GM21529 (cell line): ENCODE data around the gene COL20A1.

Experiments
- ATAC-seq: cut with Tn5 transposase; IDR thresholded peaks from one replicate; pipeline ENCODE4 v1.9.1; 2021; ENCODE audit not compliant: unreplicated experiment

Gene COL20A1

DNA sequence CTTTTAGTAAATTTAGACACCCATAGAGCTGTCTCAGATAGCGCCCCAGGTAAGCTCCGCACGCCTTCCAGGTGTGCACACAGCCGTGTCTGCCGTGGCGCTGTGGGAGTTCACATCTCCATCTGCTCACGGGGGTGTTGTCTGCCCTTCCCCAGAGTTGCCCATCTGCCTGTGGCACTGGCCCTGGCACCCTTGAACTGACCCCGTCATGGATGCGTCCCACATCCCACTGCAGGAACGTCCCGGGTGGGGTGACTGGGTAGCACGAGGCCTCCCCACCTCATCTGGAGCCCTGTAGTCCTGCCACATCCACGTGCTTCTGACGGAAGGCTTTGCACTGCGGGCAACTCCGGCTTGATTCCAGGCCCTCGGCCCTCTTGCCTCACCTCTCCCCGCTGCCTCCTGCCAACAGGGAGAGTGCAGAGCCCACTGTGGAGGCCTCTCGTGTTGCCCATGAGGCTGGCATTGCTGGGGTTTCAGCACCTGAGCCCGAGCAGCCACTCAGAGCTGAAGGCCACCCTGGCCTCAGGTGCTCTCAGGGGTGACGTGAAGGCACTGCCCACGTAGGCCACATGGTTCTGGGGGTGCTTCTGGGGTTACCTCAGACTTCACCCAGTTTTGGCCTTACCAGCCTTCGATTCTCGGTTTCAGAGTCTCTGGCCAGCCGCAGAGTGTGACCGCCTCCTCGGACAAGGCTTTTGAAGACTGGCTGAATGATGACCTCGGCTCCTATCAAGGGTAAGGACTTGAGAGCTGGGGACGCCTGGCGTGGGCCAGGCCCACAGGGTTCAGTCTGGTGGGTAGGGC lies 15.3 kb upstream of the COL20A1 start:
- ATAC-seq, result no peak

- no peak for ATAC-seq
Observed at GRCh38 chr20:63278661-63279060, 14.3 kb upstream of the COL20A1 start.

DNA sequence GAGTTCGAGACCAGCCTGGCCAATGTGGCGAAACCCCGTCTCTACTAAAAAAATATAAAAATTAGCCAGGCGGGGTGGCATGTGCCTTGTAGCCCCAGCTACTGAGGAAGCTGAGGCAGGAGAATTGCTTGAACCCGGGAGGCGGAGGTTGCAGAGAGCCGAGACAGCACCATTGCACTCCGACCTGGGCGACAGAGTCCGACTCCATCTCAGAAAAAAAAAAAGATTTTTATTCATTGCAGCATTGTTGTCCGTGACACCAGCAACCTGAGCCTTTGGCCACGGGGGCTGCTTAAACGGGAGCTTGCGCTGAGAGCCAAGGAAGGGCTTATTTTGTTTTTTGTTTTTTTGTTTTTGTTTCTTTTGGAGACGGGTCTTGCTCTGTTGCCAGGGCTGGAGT lies 13.1 kb upstream of the COL20A1 start:
- ATAC-seq, result no peak

DNA sequence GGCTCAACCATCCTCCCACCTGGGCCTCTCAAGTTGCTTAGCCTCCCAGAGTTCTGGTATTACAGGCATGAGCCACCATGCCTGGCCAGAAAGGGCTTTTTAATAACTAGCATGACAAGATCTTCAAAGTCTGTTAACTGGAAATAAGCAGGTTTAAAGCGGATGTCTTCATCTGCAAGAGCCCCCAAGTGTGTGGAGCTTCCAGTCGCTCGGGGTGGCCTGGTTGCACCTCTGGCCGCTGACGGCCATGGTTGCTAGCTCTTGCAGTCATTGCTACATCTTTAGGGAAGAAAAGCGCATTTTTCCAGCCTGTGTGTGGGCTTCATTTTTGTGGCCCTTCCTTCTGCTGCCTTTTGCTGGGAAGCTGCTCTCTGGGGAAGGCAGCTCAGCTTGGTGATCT lies 12.6 kb upstream of the COL20A1 start:
- no peak for ATAC-seq

- ATAC-seq, result no peak
Observed at GRCh38 chr20:63280929-63281545, 11.9 kb upstream of the COL20A1 start.

DNA sequence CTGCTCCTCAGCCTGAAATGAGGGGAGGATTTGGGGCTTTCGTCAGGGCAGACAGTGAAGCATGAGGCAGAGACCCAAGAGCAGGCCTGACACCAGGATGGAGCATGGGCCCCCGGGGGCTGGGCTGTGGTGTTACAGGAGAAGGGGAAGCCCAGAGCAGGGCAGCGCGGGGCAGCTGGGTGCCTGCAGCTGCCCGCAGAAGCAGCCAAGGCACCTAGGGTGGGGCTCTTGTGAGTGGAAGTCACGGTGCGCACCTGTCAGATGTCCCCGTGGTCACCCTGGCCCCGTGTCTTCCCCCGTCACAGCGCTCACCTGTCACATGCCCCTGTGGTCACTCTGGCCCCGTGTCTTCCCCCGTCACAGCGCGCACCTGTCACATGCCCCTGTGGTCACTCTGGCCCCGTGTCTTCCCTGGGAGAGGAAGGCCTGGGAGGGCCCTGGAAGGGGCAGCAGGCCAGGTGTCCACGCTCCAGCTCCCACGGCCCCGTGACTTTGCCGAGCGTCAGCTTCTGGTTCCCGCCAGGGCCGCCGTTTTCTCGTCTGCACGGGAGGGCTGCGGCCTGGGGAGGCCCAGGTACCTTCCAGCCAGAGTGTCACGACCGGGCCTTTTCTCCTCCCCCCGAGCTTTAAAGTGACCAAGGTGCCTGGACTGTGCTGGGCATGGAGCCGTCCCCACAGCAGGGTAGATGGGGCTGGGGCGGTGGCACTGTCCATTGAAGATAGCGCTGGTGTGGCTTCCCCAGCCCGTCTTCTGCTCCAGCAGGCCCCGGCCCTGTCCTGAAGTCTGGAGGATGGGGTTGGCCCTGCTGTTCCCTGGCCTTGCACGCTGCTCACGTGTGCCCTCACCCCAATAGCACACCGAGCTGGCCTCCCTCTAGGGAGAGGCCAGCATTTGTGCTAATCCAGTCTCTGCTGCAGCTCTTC lies 11.0 kb upstream of the COL20A1 start:
- ATAC-seq, result no peak

DNA sequence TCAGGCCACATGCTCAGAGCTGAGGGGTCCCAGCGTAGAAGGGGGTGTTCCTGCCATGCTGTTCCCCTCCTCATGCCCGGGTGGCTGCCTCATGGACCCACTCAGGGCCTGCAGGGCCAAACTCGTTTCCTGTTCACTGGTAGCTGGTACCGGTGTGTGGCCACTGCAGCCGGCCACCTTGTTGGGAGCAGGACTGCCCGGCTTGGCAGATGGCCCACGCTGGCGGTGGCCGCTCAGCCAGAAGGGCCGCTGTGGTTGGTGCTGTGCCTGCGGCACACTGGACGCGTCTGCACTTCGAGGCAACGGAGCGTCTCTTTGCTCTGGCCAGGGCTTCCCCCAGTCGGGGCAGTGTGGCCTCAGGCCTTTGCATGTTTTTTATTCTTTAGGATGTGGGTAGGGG lies 10.0 kb upstream of the COL20A1 start:
- no peak for ATAC-seq

DNA sequence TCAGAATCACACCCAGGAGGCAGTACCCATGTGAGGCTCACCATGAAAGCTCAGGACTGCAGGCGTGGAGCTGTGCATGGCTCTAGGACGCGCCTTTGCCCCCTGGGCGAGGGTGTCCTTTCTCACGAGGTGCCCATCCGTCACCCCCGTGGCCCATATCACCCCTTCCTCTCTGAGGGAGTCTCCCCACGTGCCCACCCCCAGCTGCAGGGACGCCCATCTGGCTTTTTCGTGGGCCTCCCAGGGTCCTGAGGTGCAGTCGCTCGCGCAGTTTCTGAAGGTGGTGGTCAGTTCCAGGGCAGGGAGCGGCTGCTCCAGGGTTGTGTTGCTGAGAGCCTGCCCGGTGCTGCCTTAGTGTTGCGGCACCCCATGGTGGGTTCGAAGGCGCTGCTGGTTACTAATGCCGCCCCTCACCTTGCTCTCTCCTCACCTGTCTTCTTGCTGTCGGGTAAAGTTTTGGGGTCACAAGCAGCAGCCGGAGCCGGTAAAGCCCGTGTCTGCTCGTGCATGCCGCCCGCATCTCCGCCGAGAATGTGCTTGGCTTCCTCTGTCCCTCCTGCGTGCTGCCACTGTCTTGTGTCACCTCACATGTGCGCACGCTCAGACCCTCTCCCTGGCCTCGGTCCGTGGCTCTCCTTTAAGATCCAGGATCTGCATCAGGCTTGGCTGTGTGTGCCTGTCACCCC lies 9.4 kb upstream of the COL20A1 start:
- no peak for ATAC-seq

- ATAC-seq, result no peak
Observed at GRCh38 chr20:63284083-63284440, 8.9 kb upstream of the COL20A1 start.

- no peak for ATAC-seq
Observed at GRCh38 chr20:63284544-63284949, 8.4 kb upstream of the COL20A1 start.

DNA sequence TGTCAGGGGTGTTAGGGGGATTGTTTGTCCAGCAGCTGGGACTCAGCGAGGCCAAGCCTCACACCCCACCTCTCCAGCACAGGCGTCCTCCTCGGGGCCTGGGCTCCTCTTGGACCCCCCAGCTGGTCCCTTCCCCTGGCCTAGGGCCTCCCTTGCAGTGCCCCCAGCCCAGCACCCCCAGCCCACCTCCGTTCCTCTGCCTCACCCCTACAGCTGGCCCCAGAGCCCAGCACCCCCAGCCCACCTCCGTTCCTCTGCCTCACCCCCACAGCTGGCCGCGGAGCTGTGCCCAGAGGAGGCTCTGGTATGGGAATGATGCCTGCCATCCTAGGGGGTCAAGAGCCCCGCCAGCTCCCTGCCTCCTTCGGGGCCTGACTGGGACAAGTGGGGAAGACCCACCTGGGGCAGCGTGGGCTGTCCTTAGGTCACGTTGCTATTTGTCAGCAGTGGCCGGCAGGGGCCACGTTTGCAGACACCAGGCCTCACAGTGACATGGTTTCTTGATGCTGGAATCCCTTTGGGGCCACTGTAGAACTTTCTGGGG lies 7.9 kb upstream of the COL20A1 start:
- ATAC-seq, result no peak

DNA sequence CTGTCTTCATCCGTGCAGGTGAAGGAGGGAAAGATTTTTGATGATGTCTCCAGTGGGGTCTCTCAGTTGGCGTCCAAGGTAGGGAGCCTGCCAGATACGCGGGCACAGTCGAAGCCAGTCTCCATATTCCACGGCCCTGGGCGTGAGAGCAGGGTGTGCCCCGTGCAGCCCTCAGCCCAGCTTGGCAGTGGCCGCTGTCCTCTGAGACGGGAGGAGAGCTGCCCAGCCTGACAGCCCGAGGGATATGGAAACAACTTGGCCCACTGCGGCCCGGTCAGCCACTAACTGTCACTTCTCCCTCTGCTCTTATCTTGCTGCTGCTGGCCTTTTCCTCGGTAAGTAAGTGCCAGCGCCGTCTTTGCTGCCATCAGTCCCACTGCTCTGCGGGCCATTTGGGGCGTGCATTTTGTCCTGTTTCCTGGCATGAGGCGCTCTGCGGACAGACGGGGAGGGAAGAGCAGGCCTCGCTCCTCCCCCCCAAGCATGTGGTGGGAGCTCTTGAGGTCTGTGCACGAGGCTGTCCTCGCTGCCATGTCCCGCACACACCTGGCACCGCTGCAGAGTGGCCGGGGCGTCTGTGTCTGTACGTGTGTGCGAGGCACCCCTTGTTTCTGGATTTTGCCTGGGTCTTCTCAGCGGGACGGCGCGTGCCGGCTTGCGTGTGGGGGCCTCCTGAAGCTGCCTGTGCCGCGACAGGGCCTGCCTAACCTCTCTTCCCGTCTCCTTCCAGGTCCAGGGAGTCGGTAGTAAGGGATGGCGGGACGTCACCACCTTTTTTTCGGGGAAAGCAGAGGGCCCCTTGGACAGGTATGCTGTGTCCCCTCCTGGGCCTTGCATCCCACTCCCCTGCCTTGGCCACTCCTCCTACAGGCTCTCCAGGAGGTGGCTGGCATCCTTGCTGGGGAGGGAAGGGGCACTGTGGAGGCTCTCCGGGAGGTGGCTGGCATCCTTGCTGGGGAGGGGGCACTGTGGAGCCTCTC lies 7.1 kb upstream of the COL20A1 start:
- no peak for ATAC-seq

DNA sequence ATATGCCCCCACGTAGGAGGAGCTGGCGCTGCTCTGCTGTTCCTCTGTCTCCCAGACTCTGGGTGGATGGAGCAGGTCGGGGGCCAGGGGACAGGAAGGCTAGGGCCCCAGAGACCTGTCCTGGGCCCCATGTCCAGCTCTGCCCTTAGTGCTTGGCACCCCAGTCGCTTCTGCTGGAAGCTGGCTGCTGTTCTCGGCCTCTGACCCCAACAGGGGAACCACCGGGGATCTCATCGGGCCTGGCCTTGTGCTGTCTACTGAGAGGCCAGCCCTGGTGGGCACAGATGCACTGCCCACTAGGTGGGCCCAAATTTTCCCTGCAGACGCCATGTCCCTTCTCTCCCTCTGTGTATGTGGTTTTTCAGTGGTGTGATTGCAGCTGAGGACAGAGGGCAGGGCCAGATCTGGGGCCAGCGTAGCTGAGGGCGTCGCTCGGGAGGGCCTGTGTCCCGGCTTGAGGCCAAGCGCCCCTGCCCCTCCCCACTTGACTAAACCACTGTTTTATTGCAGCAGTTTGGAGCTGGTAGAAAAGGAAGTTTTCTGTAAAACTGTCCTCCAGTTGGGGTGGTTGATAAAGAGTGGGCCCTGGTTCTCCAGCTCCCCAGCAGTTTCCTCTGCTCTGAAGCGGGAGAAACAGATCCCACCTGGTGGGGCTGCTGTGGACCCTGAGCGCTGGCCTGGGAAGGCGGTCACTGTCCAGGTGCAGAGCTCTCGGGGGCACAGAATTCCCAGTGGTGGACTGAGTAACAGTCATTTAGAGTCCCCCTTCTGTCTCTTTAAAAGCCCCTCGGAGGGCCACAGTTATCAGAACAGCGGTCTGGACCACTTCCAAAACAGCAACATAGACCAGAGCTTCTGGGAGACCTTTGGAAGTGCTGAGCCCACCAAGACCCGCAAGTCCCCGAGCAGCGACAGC lies 5.9 kb upstream of the COL20A1 start:
- no peak for ATAC-seq

DNA sequence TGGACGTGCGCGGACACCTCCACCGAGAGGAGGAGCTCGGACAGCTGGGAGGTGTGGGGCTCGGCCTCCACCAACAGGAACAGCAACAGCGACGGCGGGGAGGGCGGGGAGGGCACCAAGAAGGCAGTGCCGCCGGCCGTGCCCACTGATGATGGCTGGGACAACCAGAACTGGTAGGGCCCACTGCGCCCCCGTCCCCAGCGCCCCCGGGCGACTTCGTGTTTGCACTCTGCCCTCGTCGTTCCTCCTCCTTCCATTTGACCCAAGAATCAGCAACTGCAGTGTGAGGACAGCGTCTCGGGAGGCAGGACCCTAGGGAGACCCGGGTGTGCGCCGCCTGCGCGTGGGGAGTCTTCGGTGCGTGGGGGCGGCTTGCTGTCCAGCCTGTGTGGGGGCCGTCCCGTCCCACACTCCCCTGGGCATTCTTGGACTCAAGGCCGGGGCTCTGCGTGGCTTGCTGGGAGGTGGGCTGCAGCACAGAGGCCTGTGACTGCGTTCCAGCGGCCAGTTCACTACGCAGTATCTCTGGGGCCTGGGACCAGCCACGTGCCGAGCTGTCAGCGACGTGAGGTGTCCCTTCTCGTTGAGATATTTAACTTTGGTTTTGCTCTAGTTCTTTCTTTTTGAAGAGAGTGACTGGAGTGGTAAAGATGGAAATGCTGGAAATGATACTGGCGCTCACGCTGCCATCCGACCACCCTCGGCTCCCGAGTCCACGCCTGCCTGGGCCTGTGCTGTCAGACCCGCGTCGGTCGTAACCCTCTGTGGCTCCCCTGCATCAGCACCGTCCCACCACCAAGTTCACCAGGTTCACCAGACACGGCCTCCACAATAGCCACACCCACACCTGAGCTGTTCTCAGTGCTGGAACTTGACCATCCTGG lies 5.0 kb upstream of the COL20A1 start:
- no peak for ATAC-seq

GRCh38 chr20:63288581-63289251 lies 4.3 kb upstream of the COL20A1 start:
- no peak for ATAC-seq

GRCh38 chr20:63289311-63290135 lies 3.5 kb upstream of the COL20A1 start:
- ATAC-seq, result no peak
